BLaER1 (cell line): Measurements from ENCODE around the gene SS18L1.

Experiments used
- H3K27ac ChIP-seq: shearing (Covaris generic); formaldehyde crosslinking; 2 replicates; pipeline ENCODE4 v1.8.1; 2022
- H3K27me3 ChIP-seq: shearing (Covaris generic); formaldehyde crosslinking; 2 replicates; pipeline ENCODE4 v1.8.1; 2022
- H3K36me3 ChIP-seq: shearing (Covaris generic); formaldehyde crosslinking; 2 replicates; pipeline ENCODE4 v1.8.1; 2022
- H3K4me1 ChIP-seq: shearing (Covaris generic); formaldehyde crosslinking; 2 replicates; pipeline ENCODE4 v1.8.1; 2022
- H3K4me2 ChIP-seq: shearing (Covaris generic); formaldehyde crosslinking; 2 replicates; pipeline ENCODE4 v1.8.1; 2022
- H3K4me3 ChIP-seq: shearing (Covaris generic); formaldehyde crosslinking; 2 replicates; pipeline ENCODE4 v1.8.1; 2022
- H3K9ac ChIP-seq: shearing (Covaris generic); formaldehyde crosslinking; 2 replicates; pipeline ENCODE4 v1.8.1; 2022
- H3K9me3 ChIP-seq: shearing (Covaris generic); formaldehyde crosslinking; 2 replicates; pipeline ENCODE4 v1.8.1; 2022
- H4K20me1 ChIP-seq: shearing (Covaris generic); formaldehyde crosslinking; 2 replicates; pipeline ENCODE4 v1.8.1; 2022
- Cebpa-rat ChIP-seq: shearing (Covaris generic); IDR thresholded peaks from 2 replicates; pipeline ENCODE4 v1.8.1; 2022

Gene SS18L1

GRCh38 chr20:62191781-62192559 is 48.4 kb downstream of the SS18L1 start:
- peak overlapping the region; percentile 78 for H3K4me2 ChIP-seq
- peak overlapping the region; percentile 57 for H3K27ac ChIP-seq
- peaks cover 31% of the 10 kb centered on the region for H3K36me3 ChIP-seq
- no peaks in the 10 kb centered on the region for H3K27me3 ChIP-seq
- no peaks in the 10 kb centered on the region for H3K9me3 ChIP-seq
- peaks cover 91% of the 10 kb centered on the region for H4K20me1 ChIP-seq
- peaks cover 70% of the 10 kb centered on the region for H3K4me1 ChIP-seq
- no peak overlapping the region for H3K4me3 ChIP-seq
- TF ChIP-seq Cebpa-rat = no peak
- peak overlapping the region; percentile 40; the same call in 1 of the 2 replicates for H3K9ac ChIP-seq

- peaks cover 86% of the 10 kb centered on the region for H4K20me1 ChIP-seq
- peaks cover 33% of the 10 kb centered on the region for H3K36me3 ChIP-seq
- no peaks in the 10 kb centered on the region for H3K27me3 ChIP-seq
- TF ChIP-seq Cebpa-rat = no peak
- H3K27ac ChIP-seq = peak overlapping the region; percentile 57
- peaks cover 74% of the 10 kb centered on the region for H3K4me1 ChIP-seq
- H3K4me2 ChIP-seq = peak overlapping the region; percentile 78
- H3K9me3 ChIP-seq = no peaks in the 10 kb centered on the region
- H3K4me3 ChIP-seq = no peak overlapping the region
- peak overlapping the region; percentile 40; the same call in 1 of the 2 replicates for H3K9ac ChIP-seq
Observed at GRCh38 chr20:62192635-62193034, 49.1 kb downstream of the SS18L1 start.

- no peaks in the 10 kb centered on the region for H3K27me3 ChIP-seq
- TF ChIP-seq Cebpa-rat = no peak
- H3K9ac ChIP-seq = no peak overlapping the region
- peaks cover 79% of the 10 kb centered on the region for H4K20me1 ChIP-seq
- no peak overlapping the region for H3K4me3 ChIP-seq
- peak overlapping the region; percentile 78 for H3K4me2 ChIP-seq
- H3K36me3 ChIP-seq = peaks cover 40% of the 10 kb centered on the region
- H3K9me3 ChIP-seq = no peaks in the 10 kb centered on the region
- H3K27ac ChIP-seq = 0 out of 2 replicates have a peak overlapping the region, but pooled peaks have one; percentile 10
- peaks cover 81% of the 10 kb centered on the region for H3K4me1 ChIP-seq
Observed at GRCh38 chr20:62193079-62194025, 49.8 kb downstream of the SS18L1 start.

GRCh38 chr20:62195075-62195405 is 51.5 kb downstream of the SS18L1 start:
- Histone ChIP-seq H3K4me2 (peak overlapping the region; percentile 78), H3K27me3 (no peaks in the 10 kb centered on the region), H3K9ac (peak overlapping the region; percentile 36; the same call in 1 of the 2 replicates)

GRCh38 chr20:62195736-62196135 is 52.2 kb downstream of the SS18L1 start:
- Histone ChIP-seq H4K20me1 (peaks cover 58% of the 10 kb centered on the region), H3K4me3 (no peak overlapping the region), H3K36me3 (peaks cover 40% of the 10 kb centered on the region), H3K4me2 (peak overlapping the region; percentile 78), H3K27me3 (no peaks in the 10 kb centered on the region), H3K9me3 (no peaks in the 10 kb centered on the region), H3K27ac (peak overlapping the region; percentile 42; the same call in 1 of the 2 replicates), H3K4me1 (peaks cover 94% of the 10 kb centered on the region), H3K9ac (peak overlapping the region; percentile 36; the same call in 1 of the 2 replicates)
- TF ChIP-seq Cebpa-rat = no peak

More at GRCh38 chr20:62195075-62195405, 51.5 kb downstream of the SS18L1 start:
- peaks cover 92% of the 10 kb centered on the region for H3K4me1 ChIP-seq
- H3K36me3 ChIP-seq = peaks cover 40% of the 10 kb centered on the region
- peak overlapping the region; percentile 42; the same call in 1 of the 2 replicates for H3K27ac ChIP-seq
- H3K9me3 ChIP-seq = no peaks in the 10 kb centered on the region
- no peak overlapping the region for H3K4me3 ChIP-seq
- TF ChIP-seq Cebpa-rat = no peak
- H4K20me1 ChIP-seq = peaks cover 63% of the 10 kb centered on the region

GRCh38 chr20:62196286-62196685 is 52.7 kb downstream of the SS18L1 start:
- peaks cover 58% of the 10 kb centered on the region for H4K20me1 ChIP-seq
- H3K27me3 ChIP-seq = no peaks in the 10 kb centered on the region
- peak overlapping the region; percentile 78 for H3K4me2 ChIP-seq
- H3K9me3 ChIP-seq = no peaks in the 10 kb centered on the region
- peak overlapping the region; percentile 36; the same call in 1 of the 2 replicates for H3K9ac ChIP-seq
- H3K4me3 ChIP-seq = no peak overlapping the region
- no peak overlapping the region for H3K27ac ChIP-seq
- peaks cover 94% of the 10 kb centered on the region for H3K4me1 ChIP-seq
- TF ChIP-seq Cebpa-rat = no peak
- H3K36me3 ChIP-seq = peaks cover 42% of the 10 kb centered on the region

GRCh38 chr20:62197311-62197710 is 53.7 kb downstream of the SS18L1 start:
- no peak overlapping the region for H3K9ac ChIP-seq
- H3K9me3 ChIP-seq = no peaks in the 10 kb centered on the region
- H4K20me1 ChIP-seq = peaks cover 58% of the 10 kb centered on the region
- peaks cover 93% of the 10 kb centered on the region for H3K4me1 ChIP-seq
- peak overlapping the region; percentile 44 for H3K4me2 ChIP-seq
- no peak overlapping the region for H3K27ac ChIP-seq
- peaks cover 42% of the 10 kb centered on the region for H3K36me3 ChIP-seq
- no peaks in the 10 kb centered on the region for H3K27me3 ChIP-seq
- no peak overlapping the region for H3K4me3 ChIP-seq
- no peak for TF ChIP-seq Cebpa-rat

GRCh38 chr20:62197801-62198200 is 54.2 kb downstream of the SS18L1 start:
- H3K27me3 ChIP-seq = no peaks in the 10 kb centered on the region
- 0 out of 2 replicates have a peak overlapping the region, but pooled peaks have one; percentile 11 for H3K27ac ChIP-seq
- H3K36me3 ChIP-seq = peaks cover 42% of the 10 kb centered on the region
- H4K20me1 ChIP-seq = peaks cover 58% of the 10 kb centered on the region
- TF ChIP-seq Cebpa-rat = no peak
- H3K4me3 ChIP-seq = no peak overlapping the region
- H3K4me2 ChIP-seq = peak overlapping the region; percentile 44
- peaks cover 93% of the 10 kb centered on the region for H3K4me1 ChIP-seq
- no peak overlapping the region; the same call in 1 of the 2 replicates for H3K9ac ChIP-seq
- H3K9me3 ChIP-seq = no peaks in the 10 kb centered on the region

GRCh38 chr20:62198496-62198895 is 54.9 kb downstream of the SS18L1 start:
- H3K9ac ChIP-seq = no peak overlapping the region
- peaks cover 56% of the 10 kb centered on the region for H4K20me1 ChIP-seq
- H3K9me3 ChIP-seq = no peaks in the 10 kb centered on the region
- no peak overlapping the region for H3K4me3 ChIP-seq
- H3K4me1 ChIP-seq = peaks cover 93% of the 10 kb centered on the region
- no peaks in the 10 kb centered on the region for H3K27me3 ChIP-seq
- no peak for TF ChIP-seq Cebpa-rat
- 0 out of 2 replicates have a peak overlapping the region, but pooled peaks have one; percentile 11 for H3K27ac ChIP-seq
- H3K36me3 ChIP-seq = peaks cover 37% of the 10 kb centered on the region
- peak overlapping the region; percentile 44; the same call in 1 of the 2 replicates for H3K4me2 ChIP-seq
